ENCODE data around the gene NHLRC3.

- TF ChIP-seq EZH2 (IDR thresholded peaks at IDR 0.05; ENCODE audit: borderline replicate concordance): no peak
- no peak for TF ChIP-seq CTCF (IDR thresholded peaks at IDR 0.05; ENCODE audit: poor library complexity)
- TF ChIP-seq EZH2phosphoT487 (IDR thresholded peaks at IDR 0.05; ENCODE audit: low read depth, severe bottlenecking, unreplicated experiment): no peak
These were observed 22.2 kb upstream of the NHLRC3 start for GRCh38 chr13:39016087-39016486.
